Neural cell (in vitro differentiated cells): Measurements from ENCODE around the gene SPATA12. TPM values are rescaled to one million over a fixed set of nuclear protein-coding genes. Genes with fewer than 3 reads are reported as not detected.

Experiments
- H2AFZ ChIP-seq: fragments of 200-600, 300-800 bp; sonication (generic), shearing (Covaris generic); 2 replicates; pipeline ENCODE4 v1.6.0; 2014; ENCODE audit warnings: low read depth, mild to moderate bottlenecking, antibody characterized with exemption, low read length, moderate library complexity
- H3F3A ChIP-seq: fragments of 200-600 bp; shearing (Covaris generic); 2 replicates; pipeline ENCODE4 v1.6.1; 2016; ENCODE audit warnings: mild to moderate bottlenecking, moderate library complexity, mixed read lengths, antibody characterized with exemption, low read length; ENCODE audit not compliant: insufficient read depth, poor library complexity, severe bottlenecking
- H3K27ac ChIP-seq: fragments of 200-600, 300-800 bp; sonication (generic), shearing (Covaris generic); 2 replicates; pipeline ENCODE4 v1.5.1; 2014; ENCODE audit warnings: mild to moderate bottlenecking, low read length, moderate library complexity
- H3K27me3 ChIP-seq: fragments of 300-800, 200-600 bp; sonication (generic), shearing (Covaris generic); 2 replicates; pipeline ENCODE4 v1.6.0; 2014; ENCODE audit warnings: mild to moderate bottlenecking, low read depth, low read length, moderate library complexity; ENCODE audit not compliant: insufficient read depth
- H3K36me3 ChIP-seq: fragments of 300-800, 200-600 bp; sonication (generic), shearing (Covaris generic); 2 replicates; pipeline ENCODE4 v1.5.1; 2014; ENCODE audit warnings: mild to moderate bottlenecking, antibody characterized with exemption, low read length, moderate library complexity; ENCODE audit not compliant: insufficient read depth
- H3K4me2 ChIP-seq: fragments of 300-800, 200-600 bp; sonication (generic), shearing (Covaris generic); 2 replicates; pipeline ENCODE4 v1.6.0; 2014; ENCODE audit warnings: mild to moderate bottlenecking, low read length
- H3K4me3 ChIP-seq: fragments of 300-800, 200-600 bp; sonication (generic), shearing (Covaris generic); 2 replicates; pipeline ENCODE4 v1.5.1; 2014; ENCODE audit warnings: mild to moderate bottlenecking, low read length, moderate library complexity
- H3K79me2 ChIP-seq: fragments of 200-600 bp; shearing (Covaris generic); replicated peaks from 2 replicates; pipeline ENCODE4 v1.6.0; 2014; ENCODE audit warnings: mild to moderate bottlenecking, low read length, moderate library complexity; ENCODE audit not compliant: insufficient read depth
- H3K9ac ChIP-seq: fragments of 300-800, 200-600 bp; sonication (generic), shearing (Covaris generic); 2 replicates; pipeline ENCODE4 v1.6.1; 2016; ENCODE audit warnings: mild to moderate bottlenecking, low read length, mixed read lengths
- H3K9me2 ChIP-seq: fragments of 200-600 bp; shearing (Covaris generic); 2 replicates; pipeline ENCODE4 v1.6.1; 2016; ENCODE audit warnings: mild to moderate bottlenecking, low read length, mixed read lengths; ENCODE audit not compliant: insufficient read depth
- H3K9me3 ChIP-seq: fragments of 200-600, 300-800 bp; sonication (generic), shearing (Covaris generic); 2 replicates; pipeline ENCODE4 v1.6.1; 2016; ENCODE audit warnings: mild to moderate bottlenecking, mixed run types, low read length, moderate library complexity, mixed read lengths
- H4K20me1 ChIP-seq: fragments of 200-600 bp; shearing (Covaris generic); 2 replicates; pipeline ENCODE4 v1.6.1; 2016; ENCODE audit warnings: mild to moderate bottlenecking, mixed run types; ENCODE audit not compliant: insufficient read depth
- EP300 ChIP-seq: fragments of 450-650 bp; conservative IDR thresholded peaks from 2 replicates; pipeline ENCODE4 v1.6.1; 2014; ENCODE audit warnings: antibody characterized with exemption, mild to moderate bottlenecking, moderate library complexity; ENCODE audit not compliant: poor library complexity, severe bottlenecking
- EZH2 ChIP-seq: fragments of 200-600, 300-800 bp; shearing (Covaris generic), sonication (generic); IDR thresholded peaks from 2 replicates; pipeline ENCODE4 v1.6.1; 2014; ENCODE audit warnings: antibody characterized with exemption, low read length, borderline replicate concordance, mild to moderate bottlenecking; ENCODE audit not compliant: insufficient read depth, poor library complexity, severe bottlenecking
- MXI1 ChIP-seq: fragments of 450-650 bp; conservative IDR thresholded peaks from 2 replicates; pipeline ENCODE4 v1.6.1; 2014; ENCODE audit warnings: antibody characterized with exemption, mild to moderate bottlenecking; ENCODE audit not compliant: poor library complexity, severe bottlenecking
- POLR2AphosphoS5 ChIP-seq: IDR thresholded peaks from 2 replicates; pipeline ENCODE4 v1.6.1; 2012
- RAD21 ChIP-seq: fragments of 450-650 bp; conservative IDR thresholded peaks from 2 replicates; pipeline ENCODE4 v1.6.1; 2014; ENCODE audit warnings: antibody characterized with exemption, mild to moderate bottlenecking, moderate library complexity
- SMC3 ChIP-seq: fragments of 450-650 bp; conservative IDR thresholded peaks from 2 replicates; pipeline ENCODE4 v1.6.1; 2014; ENCODE audit warnings: antibody characterized with exemption, mild to moderate bottlenecking, moderate library complexity; ENCODE audit not compliant: poor library complexity
- TAF1 ChIP-seq: IDR thresholded peaks from 2 replicates; pipeline ENCODE4 v1.6.1; 2012; ENCODE audit warnings: low read depth
- polyA plus RNA-seq: library from polyadenylated mRNA; depleted of rRNA; stranded (reverse); fragments of >200 nt; gene quantifications from 2 replicates; pipeline ENCODE4 v1.2.3, GENCODE V29; 2014
- TF ChIP-seq, protein P1 (sequence below): fragments of 450-650 bp; IDR thresholded peaks from 2 replicates; pipeline ENCODE4 v1.5.1; 2014; ENCODE audit warnings: antibody characterized with exemption, mild to moderate bottlenecking, moderate library complexity; ENCODE audit not compliant: poor library complexity, severe bottlenecking
- TF ChIP-seq, protein P2 (sequence below): IDR thresholded peaks from 2 replicates; pipeline ENCODE4 v1.6.1; 2012; ENCODE audit warnings: borderline replicate concordance

SPATA12 gene
- polyA plus RNA-seq, 1 donor from 2014 or later, result not detected

DNA sequence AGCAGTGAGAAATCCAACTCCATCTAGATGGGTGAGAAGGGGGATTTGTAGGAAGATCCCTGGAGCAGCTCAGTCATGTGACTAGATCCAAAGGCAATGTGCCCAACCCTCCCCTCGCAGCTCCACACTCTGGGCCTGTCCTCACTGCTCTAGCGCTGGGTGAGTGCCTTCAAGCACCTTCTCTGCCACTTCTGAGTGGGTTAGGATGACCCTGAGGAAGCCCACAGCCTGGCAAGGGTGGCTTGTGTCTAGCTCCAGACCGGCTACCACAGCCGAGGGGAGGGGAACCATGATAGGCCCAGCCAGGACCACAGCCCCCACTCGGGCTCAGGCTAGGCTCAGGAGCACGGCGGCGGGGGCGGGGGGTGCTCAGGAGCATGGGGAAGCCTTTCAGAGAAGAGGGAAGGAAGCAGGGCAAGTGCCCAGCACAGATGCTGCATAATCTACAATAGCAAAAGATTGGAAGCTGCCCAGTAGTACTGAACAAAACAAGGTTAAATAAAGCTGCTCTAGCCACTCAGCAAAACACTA lies 1.7 kb downstream of the SPATA12 start:
- H3K9ac ChIP-seq, result no peak overlapping the region
- H3K27ac ChIP-seq, result no peak overlapping the region

DNA sequence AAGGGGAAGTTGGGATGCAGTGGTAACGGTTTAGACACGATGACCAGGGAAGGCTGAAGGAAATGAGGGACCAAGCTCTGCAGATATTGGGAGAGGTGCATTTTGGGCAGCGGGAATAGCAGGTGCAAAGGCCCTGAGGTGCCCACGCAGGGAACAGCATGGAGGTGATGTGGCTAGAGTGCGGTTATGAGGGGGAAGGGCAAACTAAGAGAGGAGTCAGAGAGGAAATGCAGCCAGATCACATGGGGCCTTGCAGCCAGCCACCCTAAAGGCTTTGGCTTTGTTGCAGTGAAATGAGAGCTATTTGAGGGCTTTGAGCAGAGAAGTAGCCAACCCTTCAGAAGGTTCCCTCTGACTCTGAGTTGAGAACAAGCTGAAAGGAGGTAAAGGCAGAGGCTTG lies 2.6 kb downstream of the SPATA12 start:
- Histone ChIP-seq H3K36me3 (no peaks in the 10 kb centered on the region), H3K27ac (no peak overlapping the region), H3K4me2 (no peak overlapping the region), H2AFZ (no peak overlapping the region), H3K9me3 (no peaks in the 10 kb centered on the region), H3K9ac (no peak overlapping the region), H4K20me1 (no peaks in the 10 kb centered on the region), H3K79me2 (no peaks in the 10 kb centered on the region), H3K4me3 (no peak overlapping the region), H3K27me3 (no peaks in the 10 kb centered on the region), H3K9me2 (no peaks in the 10 kb centered on the region), H3F3A (no peaks in the 10 kb centered on the region)
- TF ChIP-seq POLR2AphosphoS5, result no peak
- no peak for TF ChIP-seq MXI1
- no peak for TF ChIP-seq TAF1
- no peak for TF ChIP-seq EZH2
- no peak for TF ChIP-seq EP300
- TF ChIP-seq, protein P1, sequence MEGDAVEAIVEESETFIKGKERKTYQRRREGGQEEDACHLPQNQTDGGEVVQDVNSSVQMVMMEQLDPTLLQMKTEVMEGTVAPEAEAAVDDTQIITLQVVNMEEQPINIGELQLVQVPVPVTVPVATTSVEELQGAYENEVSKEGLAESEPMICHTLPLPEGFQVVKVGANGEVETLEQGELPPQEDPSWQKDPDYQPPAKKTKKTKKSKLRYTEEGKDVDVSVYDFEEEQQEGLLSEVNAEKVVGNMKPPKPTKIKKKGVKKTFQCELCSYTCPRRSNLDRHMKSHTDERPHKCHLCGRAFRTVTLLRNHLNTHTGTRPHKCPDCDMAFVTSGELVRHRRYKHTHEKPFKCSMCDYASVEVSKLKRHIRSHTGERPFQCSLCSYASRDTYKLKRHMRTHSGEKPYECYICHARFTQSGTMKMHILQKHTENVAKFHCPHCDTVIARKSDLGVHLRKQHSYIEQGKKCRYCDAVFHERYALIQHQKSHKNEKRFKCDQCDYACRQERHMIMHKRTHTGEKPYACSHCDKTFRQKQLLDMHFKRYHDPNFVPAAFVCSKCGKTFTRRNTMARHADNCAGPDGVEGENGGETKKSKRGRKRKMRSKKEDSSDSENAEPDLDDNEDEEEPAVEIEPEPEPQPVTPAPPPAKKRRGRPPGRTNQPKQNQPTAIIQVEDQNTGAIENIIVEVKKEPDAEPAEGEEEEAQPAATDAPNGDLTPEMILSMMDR, result no peak
- TF ChIP-seq SMC3, result no peak
- TF ChIP-seq RAD21, result no peak
- TF ChIP-seq, protein P2, sequence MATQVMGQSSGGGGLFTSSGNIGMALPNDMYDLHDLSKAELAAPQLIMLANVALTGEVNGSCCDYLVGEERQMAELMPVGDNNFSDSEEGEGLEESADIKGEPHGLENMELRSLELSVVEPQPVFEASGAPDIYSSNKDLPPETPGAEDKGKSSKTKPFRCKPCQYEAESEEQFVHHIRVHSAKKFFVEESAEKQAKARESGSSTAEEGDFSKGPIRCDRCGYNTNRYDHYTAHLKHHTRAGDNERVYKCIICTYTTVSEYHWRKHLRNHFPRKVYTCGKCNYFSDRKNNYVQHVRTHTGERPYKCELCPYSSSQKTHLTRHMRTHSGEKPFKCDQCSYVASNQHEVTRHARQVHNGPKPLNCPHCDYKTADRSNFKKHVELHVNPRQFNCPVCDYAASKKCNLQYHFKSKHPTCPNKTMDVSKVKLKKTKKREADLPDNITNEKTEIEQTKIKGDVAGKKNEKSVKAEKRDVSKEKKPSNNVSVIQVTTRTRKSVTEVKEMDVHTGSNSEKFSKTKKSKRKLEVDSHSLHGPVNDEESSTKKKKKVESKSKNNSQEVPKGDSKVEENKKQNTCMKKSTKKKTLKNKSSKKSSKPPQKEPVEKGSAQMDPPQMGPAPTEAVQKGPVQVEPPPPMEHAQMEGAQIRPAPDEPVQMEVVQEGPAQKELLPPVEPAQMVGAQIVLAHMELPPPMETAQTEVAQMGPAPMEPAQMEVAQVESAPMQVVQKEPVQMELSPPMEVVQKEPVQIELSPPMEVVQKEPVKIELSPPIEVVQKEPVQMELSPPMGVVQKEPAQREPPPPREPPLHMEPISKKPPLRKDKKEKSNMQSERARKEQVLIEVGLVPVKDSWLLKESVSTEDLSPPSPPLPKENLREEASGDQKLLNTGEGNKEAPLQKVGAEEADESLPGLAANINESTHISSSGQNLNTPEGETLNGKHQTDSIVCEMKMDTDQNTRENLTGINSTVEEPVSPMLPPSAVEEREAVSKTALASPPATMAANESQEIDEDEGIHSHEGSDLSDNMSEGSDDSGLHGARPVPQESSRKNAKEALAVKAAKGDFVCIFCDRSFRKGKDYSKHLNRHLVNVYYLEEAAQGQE, result no peak

More for the DNA sequence above, 1.7 kb downstream of the SPATA12 start:
- Histone ChIP-seq H4K20me1 (no peaks in the 10 kb centered on the region), H3K4me2 (no peak overlapping the region), H3K9me3 (no peaks in the 10 kb centered on the region), H3F3A (no peaks in the 10 kb centered on the region), H2AFZ (no peak overlapping the region), H3K27me3 (no peaks in the 10 kb centered on the region), H3K9me2 (no peaks in the 10 kb centered on the region), H3K79me2 (no peaks in the 10 kb centered on the region), H3K36me3 (no peaks in the 10 kb centered on the region), H3K4me3 (no peak overlapping the region)
- TF ChIP-seq, protein P1, result no peak
- no peak for TF ChIP-seq POLR2AphosphoS5
- TF ChIP-seq EZH2, result no peak
- TF ChIP-seq EP300, result no peak
- TF ChIP-seq, protein P2, result no peak
- no peak for TF ChIP-seq SMC3
- no peak for TF ChIP-seq TAF1
- no peak for TF ChIP-seq MXI1
- no peak for TF ChIP-seq RAD21
